ENCODE data around the gene ZEB2.

The ZEB2 gene

DNA sequence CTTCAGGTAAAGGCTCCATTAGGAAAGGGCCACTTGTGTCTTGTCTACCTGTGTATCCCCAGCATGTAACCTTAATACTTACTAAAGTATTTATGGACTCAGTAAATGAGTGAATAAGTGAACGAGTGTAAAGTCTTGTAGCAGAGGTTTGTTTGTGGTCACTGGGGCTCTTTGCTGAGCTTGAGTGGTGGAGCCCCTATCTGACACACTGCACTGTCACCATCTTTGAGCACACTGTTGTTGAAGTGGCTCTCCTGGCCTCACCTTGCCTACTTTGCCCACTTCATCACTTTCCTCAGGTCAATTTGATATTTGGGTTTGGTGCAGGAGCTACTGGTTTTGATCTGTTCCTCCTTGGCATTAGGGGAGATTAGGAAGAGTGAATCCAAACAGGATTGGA is 39.3 kb upstream of the ZEB2 start:
- DNase-seq (ENCODE audit: extremely low read depth, insufficient read length), result no peak
- Histone ChIP-seq H3K4me3 (replicated peaks; ENCODE audit: low read depth, low read length) (no peak overlapping the region), H3K27me3 (replicated peaks; ENCODE audit: control insufficient read depth, insufficient read depth, low read length) (no peaks in the 10 kb centered on the region), H3K36me3 (ENCODE audit: control insufficient read depth, insufficient read depth, low read length) (no peaks in the 10 kb centered on the region)
- TF ChIP-seq, protein P1, sequence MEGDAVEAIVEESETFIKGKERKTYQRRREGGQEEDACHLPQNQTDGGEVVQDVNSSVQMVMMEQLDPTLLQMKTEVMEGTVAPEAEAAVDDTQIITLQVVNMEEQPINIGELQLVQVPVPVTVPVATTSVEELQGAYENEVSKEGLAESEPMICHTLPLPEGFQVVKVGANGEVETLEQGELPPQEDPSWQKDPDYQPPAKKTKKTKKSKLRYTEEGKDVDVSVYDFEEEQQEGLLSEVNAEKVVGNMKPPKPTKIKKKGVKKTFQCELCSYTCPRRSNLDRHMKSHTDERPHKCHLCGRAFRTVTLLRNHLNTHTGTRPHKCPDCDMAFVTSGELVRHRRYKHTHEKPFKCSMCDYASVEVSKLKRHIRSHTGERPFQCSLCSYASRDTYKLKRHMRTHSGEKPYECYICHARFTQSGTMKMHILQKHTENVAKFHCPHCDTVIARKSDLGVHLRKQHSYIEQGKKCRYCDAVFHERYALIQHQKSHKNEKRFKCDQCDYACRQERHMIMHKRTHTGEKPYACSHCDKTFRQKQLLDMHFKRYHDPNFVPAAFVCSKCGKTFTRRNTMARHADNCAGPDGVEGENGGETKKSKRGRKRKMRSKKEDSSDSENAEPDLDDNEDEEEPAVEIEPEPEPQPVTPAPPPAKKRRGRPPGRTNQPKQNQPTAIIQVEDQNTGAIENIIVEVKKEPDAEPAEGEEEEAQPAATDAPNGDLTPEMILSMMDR (IDR thresholded peaks at IDR 0.05; ENCODE audit: insufficient read depth, low read length, poor library complexity, severe bottlenecking), result no peak

DNA sequence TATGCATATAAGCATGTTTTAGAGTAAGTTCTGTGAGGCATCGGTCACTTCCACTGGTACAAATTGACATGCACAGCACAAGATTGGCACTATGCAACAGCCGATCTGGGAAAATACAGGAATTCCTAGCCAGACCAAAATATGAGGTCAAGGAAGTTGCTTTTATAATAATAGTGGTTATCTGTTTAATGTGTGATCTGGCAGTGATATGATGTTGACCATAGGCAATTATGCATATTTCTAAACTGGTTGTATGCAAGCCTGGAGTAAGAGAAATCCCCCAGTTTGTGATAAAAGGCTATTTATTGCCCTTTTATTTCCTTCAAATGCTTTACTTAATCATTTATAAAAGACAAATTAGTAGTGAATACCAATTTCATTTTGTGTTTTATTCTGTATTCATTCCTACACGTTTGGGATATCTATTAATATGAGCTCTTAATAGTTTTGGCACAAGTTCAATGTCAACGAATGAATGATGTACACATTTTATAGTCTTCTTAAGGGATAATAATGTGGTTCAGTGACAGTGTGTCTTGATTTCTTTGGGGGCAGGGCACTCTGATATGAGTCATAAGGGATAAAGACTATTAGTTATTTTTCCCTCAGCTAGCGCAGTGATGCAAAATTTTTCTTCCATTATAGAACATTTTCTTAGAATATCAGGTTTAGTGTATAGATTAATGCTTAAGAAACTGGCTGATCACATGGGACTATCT is 34.7 kb upstream of the ZEB2 start:
- Histone ChIP-seq H3K27me3 (replicated peaks; ENCODE audit: control insufficient read depth, insufficient read depth, low read length) (no peaks in the 10 kb centered on the region), H3K36me3 (ENCODE audit: control insufficient read depth, insufficient read depth, low read length) (no peaks in the 10 kb centered on the region), H3K4me3 (replicated peaks; ENCODE audit: low read depth, low read length) (no peak overlapping the region)
- DNase-seq (ENCODE audit: extremely low read depth, insufficient read length), result no peak
- TF ChIP-seq, protein P1 (IDR thresholded peaks at IDR 0.05; ENCODE audit: insufficient read depth, low read length, poor library complexity, severe bottlenecking), result no peak

DNA sequence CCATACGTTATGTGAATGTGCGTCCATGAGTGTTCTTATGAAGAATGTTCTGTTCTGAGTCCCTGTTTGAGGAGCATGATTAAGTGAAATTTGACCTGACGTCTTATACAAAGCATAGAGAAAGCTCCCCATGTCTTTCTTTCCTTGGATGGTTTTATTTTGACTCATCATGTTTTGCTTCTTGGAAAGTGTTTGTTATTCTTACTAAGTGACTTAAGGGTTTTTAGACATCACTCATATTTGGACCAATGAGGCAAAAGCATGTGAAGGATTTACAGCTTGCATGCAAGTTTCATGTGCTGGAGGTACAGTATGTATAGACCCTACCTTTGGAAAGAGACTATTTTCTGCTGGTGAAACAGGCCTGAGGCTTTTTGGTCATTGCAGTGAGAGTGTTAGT is 33.5 kb upstream of the ZEB2 start:
- TF ChIP-seq, protein P1 (IDR thresholded peaks at IDR 0.05; ENCODE audit: insufficient read depth, low read length, poor library complexity, severe bottlenecking), result no peak
- Histone ChIP-seq H3K4me3 (replicated peaks; ENCODE audit: low read depth, low read length) (no peak overlapping the region), H3K36me3 (ENCODE audit: control insufficient read depth, insufficient read depth, low read length) (no peaks in the 10 kb centered on the region), H3K27me3 (replicated peaks; ENCODE audit: control insufficient read depth, insufficient read depth, low read length) (no peaks in the 10 kb centered on the region)
- no peak for DNase-seq (ENCODE audit: extremely low read depth, insufficient read length)

DNA sequence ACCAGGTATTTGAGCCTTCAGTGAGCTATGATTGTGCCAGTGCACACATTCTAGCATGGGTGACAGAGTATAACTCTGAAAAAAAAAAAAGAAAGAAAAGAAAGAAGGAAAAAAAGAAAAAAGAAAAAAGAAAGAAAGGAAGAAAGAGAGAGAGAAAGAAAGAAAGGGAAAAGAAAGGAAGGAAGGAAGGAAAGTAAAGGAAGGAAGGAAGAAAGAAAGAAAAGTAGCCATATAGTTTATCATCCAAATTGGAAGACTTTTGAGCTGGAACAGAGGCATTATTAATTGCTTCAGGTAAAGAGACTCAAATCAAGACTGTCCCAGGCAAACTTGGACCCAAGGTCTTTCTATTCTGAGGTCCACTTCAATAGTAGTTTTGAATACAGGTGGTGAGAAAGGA is 32.9 kb upstream of the ZEB2 start:
- DNase-seq (ENCODE audit: extremely low read depth, insufficient read length), result no peak
- Histone ChIP-seq H3K36me3 (ENCODE audit: control insufficient read depth, insufficient read depth, low read length) (no peaks in the 10 kb centered on the region), H3K4me3 (replicated peaks; ENCODE audit: low read depth, low read length) (no peak overlapping the region), H3K27me3 (replicated peaks; ENCODE audit: control insufficient read depth, insufficient read depth, low read length) (no peaks in the 10 kb centered on the region)
- TF ChIP-seq, protein P1 (IDR thresholded peaks at IDR 0.05; ENCODE audit: insufficient read depth, low read length, poor library complexity, severe bottlenecking), result no peak

DNA sequence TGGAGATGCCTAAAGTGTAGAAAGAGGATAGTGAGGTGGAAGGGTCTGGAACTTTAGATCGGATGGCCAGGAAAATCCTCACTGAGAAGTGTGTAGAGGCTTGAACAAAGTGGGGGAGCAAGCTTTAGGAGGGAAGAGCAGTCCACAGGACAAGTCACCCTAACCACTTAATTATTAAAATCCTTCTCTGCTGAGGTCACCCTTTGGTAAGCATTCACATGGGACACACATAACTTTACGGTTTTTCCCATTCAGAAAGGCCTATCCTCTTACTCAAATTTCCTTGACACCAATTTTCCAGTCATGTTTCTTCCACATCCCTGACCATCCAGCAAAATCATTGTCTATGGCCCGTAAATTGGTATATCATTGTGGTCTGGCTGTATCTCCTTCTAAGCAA is 31.0 kb upstream of the ZEB2 start:
- DNase-seq (ENCODE audit: extremely low read depth, insufficient read length), result no peak
- TF ChIP-seq, protein P1 (IDR thresholded peaks at IDR 0.05; ENCODE audit: insufficient read depth, low read length, poor library complexity, severe bottlenecking), result no peak
- Histone ChIP-seq H3K36me3 (ENCODE audit: control insufficient read depth, insufficient read depth, low read length) (no peaks in the 10 kb centered on the region), H3K27me3 (replicated peaks; ENCODE audit: control insufficient read depth, insufficient read depth, low read length) (no peaks in the 10 kb centered on the region), H3K4me3 (replicated peaks; ENCODE audit: low read depth, low read length) (no peak overlapping the region)

DNA sequence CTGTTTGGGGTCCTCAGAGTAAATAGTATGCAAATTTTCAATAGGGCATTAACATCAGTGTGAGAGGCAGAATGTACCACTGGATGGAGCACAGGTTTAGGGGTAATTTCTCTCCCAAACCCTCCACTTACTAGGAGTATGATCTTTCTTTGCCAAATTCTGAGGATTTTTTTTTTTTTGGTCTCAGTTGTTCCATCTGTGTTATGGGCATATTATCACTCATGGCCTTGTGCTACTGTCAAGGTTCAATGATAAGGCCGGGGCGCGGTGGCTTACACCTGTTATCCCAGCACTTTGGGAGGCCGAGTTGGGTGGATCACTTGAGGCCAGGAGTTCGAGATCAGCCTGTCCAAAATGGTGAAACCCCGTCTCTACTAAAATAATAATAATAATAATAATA is 30.2 kb upstream of the ZEB2 start:
- Histone ChIP-seq H3K27me3 (replicated peaks; ENCODE audit: control insufficient read depth, insufficient read depth, low read length) (no peaks in the 10 kb centered on the region), H3K36me3 (ENCODE audit: control insufficient read depth, insufficient read depth, low read length) (no peaks in the 10 kb centered on the region), H3K4me3 (replicated peaks; ENCODE audit: low read depth, low read length) (no peak overlapping the region)
- TF ChIP-seq, protein P1 (IDR thresholded peaks at IDR 0.05; ENCODE audit: insufficient read depth, low read length, poor library complexity, severe bottlenecking), result no peak
- DNase-seq (ENCODE audit: extremely low read depth, insufficient read length), result no peak
